CD14-positive monocyte (primary cell): ENCODE data around the gene GPR4. TPM values are rescaled to one million over a fixed set of nuclear protein-coding genes. Genes with fewer than 3 reads are reported as not detected.

Experiments
- DNase-seq, 3 donors: peaks; one replicate each; pipeline ENCODE4 v3.0.0-alpha.2; 2011 to 2022
- H2AFZ ChIP-seq: 2 replicates; pipeline ENCODE4 v1.6.0; 2012; ENCODE audit warnings: mild to moderate bottlenecking, low read depth, low read length, inconsistent platforms; ENCODE audit not compliant: insufficient read depth, poor library complexity, severe bottlenecking
- H3K27ac ChIP-seq, 2 donors: 1 replicate in 1 of 2; 2 replicates in 1 of 2; pipeline ENCODE4 v1.5.1; 2012 to 2013; ENCODE audit warnings: low read length in 2 of 2, control low read depth in 1 of 2, inconsistent platforms in 1 of 2, low read depth in 1 of 2, mild to moderate bottlenecking in 1 of 2
- H3K27me3 ChIP-seq, 2 donors: one replicate each; pipeline versions ENCODE4 v1.6.0 to v1.6.1; 2011 to 2013; ENCODE audit warnings: low read length in 2 of 2; ENCODE audit not compliant: control insufficient read depth in 2 of 2, insufficient read depth in 2 of 2
- H3K36me3 ChIP-seq, 2 donors: replicated peaks in 1 of 2; 1 replicate in 1 of 2; 2 replicates in 1 of 2; pipeline versions ENCODE4 v1.5.1 to v1.6.1; 2012 to 2013; ENCODE audit warnings: low read length in 2 of 2, control low read depth in 1 of 2, inconsistent platforms in 1 of 2, mild to moderate bottlenecking in 1 of 2; ENCODE audit not compliant: insufficient read depth in 2 of 2, control insufficient read depth in 1 of 2
- H3K4me1 ChIP-seq, 2 donors: 1 replicate in 1 of 2; 2 replicates in 1 of 2; pipeline versions ENCODE4 v1.5.1 to v1.6.1; 2012 to 2013; ENCODE audit warnings: low read length in 2 of 2, control low read depth in 1 of 2, inconsistent platforms in 1 of 2, mild to moderate bottlenecking in 1 of 2, moderate library complexity in 1 of 2; ENCODE audit not compliant: insufficient read depth in 2 of 2, control insufficient read depth in 1 of 2
- H3K4me2 ChIP-seq: replicated peaks from 2 replicates; pipeline ENCODE3; 2012; ENCODE audit warnings: low read length, moderate library complexity, mild to moderate bottlenecking; ENCODE audit not compliant: poor library complexity, severe bottlenecking; ENCODE audit errors: extremely low read depth
- H3K4me3 ChIP-seq, 3 experiments: fragments of 200-600 bp in 1 of 3; sonication (generic) in 1 of 3; replicated peaks in 1 of 3; 1 replicate in 2 of 3; 2 replicates in 1 of 3; pipeline ENCODE4 v1.5.1; 2011 to 2013; ENCODE audit warnings: low read length in 3 of 3, mild to moderate bottlenecking in 3 of 3, control low read depth in 2 of 3, low read depth in 2 of 3, inconsistent platforms in 1 of 3, moderate library complexity in 1 of 3
- H3K79me2 ChIP-seq: 2 replicates; pipeline ENCODE4 v1.6.0; 2012; ENCODE audit warnings: mild to moderate bottlenecking, control low read depth, inconsistent platforms, low read length, moderate library complexity; ENCODE audit not compliant: insufficient read depth
- H3K9ac ChIP-seq: 2 replicates; pipeline ENCODE4 v1.6.0; 2017; ENCODE audit warnings: low read length, mild to moderate bottlenecking; ENCODE audit not compliant: insufficient read depth, poor library complexity, severe bottlenecking
- H3K9me3 ChIP-seq, 2 donors: replicated peaks in 1 of 2; 1 replicate in 1 of 2; 2 replicates in 1 of 2; pipeline versions ENCODE4 v1.5.1 to v1.6.1; 2012 to 2013; ENCODE audit warnings: low read length in 2 of 2, control low read depth in 1 of 2; ENCODE audit not compliant: control insufficient read depth in 1 of 2, insufficient read depth in 1 of 2
- H4K20me1 ChIP-seq: 2 replicates; pipeline ENCODE4 v1.6.0; 2012; ENCODE audit warnings: mild to moderate bottlenecking, low read length, control low read depth, moderate library complexity; ENCODE audit not compliant: insufficient read depth
- H3K27ac Mint-ChIP-seq, 7 donors: one replicate each; pipeline ENCODE4 v1.8.0; 2020; ENCODE audit warnings: mild to moderate bottlenecking in 7 of 7, mixed read lengths in 7 of 7, moderate library complexity in 6 of 7, inconsistent platforms in 2 of 7
- H3K27me3 Mint-ChIP-seq, 3 donors: one replicate each; pipeline ENCODE4 v1.8.0; 2021 to 2022; ENCODE audit warnings: low read depth in 3 of 3, mild to moderate bottlenecking in 3 of 3, mixed read lengths in 3 of 3, moderate library complexity in 3 of 3, inconsistent platforms in 1 of 3
- H3K36me3 Mint-ChIP-seq, 2 donors: one replicate each; pipeline ENCODE4 v1.8.0; 2020; ENCODE audit warnings: mixed read lengths in 2 of 2, inconsistent platforms in 1 of 2, mild to moderate bottlenecking in 1 of 2
- H3K4me1 Mint-ChIP-seq: one replicate; pipeline ENCODE4 v1.8.0; 2020; ENCODE audit warnings: mild to moderate bottlenecking, mixed read lengths
- H3K4me3 Mint-ChIP-seq, 2 donors: one replicate each; pipeline ENCODE4 v1.8.0; 2020; ENCODE audit warnings: mild to moderate bottlenecking in 2 of 2, mixed read lengths in 2 of 2, moderate library complexity in 1 of 2
- H3K9me3 Mint-ChIP-seq, 7 donors: one replicate each; pipeline ENCODE4 v1.8.0; 2020 to 2022; ENCODE audit warnings: mixed read lengths in 7 of 7, mild to moderate bottlenecking in 6 of 7, moderate library complexity in 6 of 7, inconsistent platforms in 2 of 7
- WGBS: methylation state at CpG from one replicate; pipeline ENCODE4 v1.1.5; 2013; ENCODE audit warnings: missing lambda C conversion rate; ENCODE audit not compliant: insufficient coverage; 5-methylcytosine and 5-hydroxymethylcytosine counted together
- intact Hi-C, 2 donors: fragments of 100-400 bp; cut with micrococcal nuclease; formaldehyde crosslinking; loops; one replicate each; pipeline versions ENCODE4 v1.15.0 to v1.15.1; 2023
- polyA plus RNA-seq, 3 donors: library from polyadenylated mRNA; depleted of rRNA in 1 of 3; unstranded in 2 of 3; stranded (reverse) in 1 of 3; fragments of 300-500 nt in 2 of 3; fragments of >200 nt in 1 of 3; fragmentation: Illumina TruSeq in 2 of 3; gene quantifications; 1 replicate in 2 of 3; 2 replicates in 1 of 3; pipeline ENCODE4 v1.2.3, GENCODE V29; 2012 to 2021
- TF ChIP-seq, protein P1 (sequence below): fragments of 200-600 bp; IDR thresholded peaks from one replicate; pipeline ENCODE4 v1.8.0; 2022; ENCODE audit warnings: antibody characterized with exemption, mild to moderate bottlenecking

GPR4 gene
- polyA plus RNA-seq, 3 donors = not detected

DNA sequence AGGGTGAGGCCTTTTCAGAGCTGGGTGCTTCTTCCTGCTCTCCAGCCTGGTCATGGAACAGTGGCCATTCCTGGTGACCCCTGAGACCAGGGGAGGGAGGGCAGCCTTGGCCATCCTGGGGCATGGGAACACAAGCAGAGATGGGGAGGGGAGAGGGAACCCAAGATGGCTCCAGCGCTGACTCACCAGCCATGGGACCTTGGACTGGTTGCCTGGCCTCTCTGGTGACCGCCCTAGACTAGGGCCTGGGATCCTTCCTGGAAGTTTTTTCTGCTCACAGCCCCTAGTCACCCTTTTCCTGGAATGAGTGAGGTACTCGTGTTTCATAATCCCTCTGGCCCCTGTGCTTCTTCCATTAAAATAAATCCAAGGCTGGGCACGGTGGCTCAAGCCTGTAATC is 14.1 kb downstream of the GPR4 start:
- Mint-ChIP-seq H3K27ac (no peak overlapping the region), H3K36me3 (peaks cover 0 to 1% of the 10 kb centered on the region in 2 donors), H3K27me3 (peaks cover 17 to 35% (median 32%) of the 10 kb centered on the region in 3 donors), H3K4me1 (peaks cover 21% of the 10 kb centered on the region), H3K9me3 (peaks cover 0 to 2% (median 0%) of the 10 kb centered on the region in 7 donors), H3K4me3 (no peak overlapping the region)
- H2AFZ ChIP-seq = no peak overlapping the region
- no peak overlapping the region for H3K4me3 ChIP-seq
- no peak overlapping the region for H3K4me2 ChIP-seq
- H3K36me3 ChIP-seq = no peaks in the 10 kb centered on the region
- 60% methylated on average over 1 of the region's 4 CpGs for WGBS
- no peaks in the 10 kb centered on the region for H4K20me1 ChIP-seq
- H3K27ac ChIP-seq = no peak overlapping the region
- DNase-seq = peak in 1 of 3 donors; percentile 61
- no peak overlapping the region for H3K9ac ChIP-seq
- peaks cover 16 to 23% of the 10 kb centered on the region in 2 donors for H3K4me1 ChIP-seq
- intact Hi-C loops = loop anchor here (10.0 kb wide), 2 partner anchors 57 to 63 kb away; no protein-coding TSS in a partner anchor
- H3K9me3 ChIP-seq = no peaks in the 10 kb centered on the region
- peaks cover 6% of the 10 kb centered on the region for H3K79me2 ChIP-seq
- peaks cover 0 to 17% of the 10 kb centered on the region in 2 donors for H3K27me3 ChIP-seq
- TF ChIP-seq, protein P1, sequence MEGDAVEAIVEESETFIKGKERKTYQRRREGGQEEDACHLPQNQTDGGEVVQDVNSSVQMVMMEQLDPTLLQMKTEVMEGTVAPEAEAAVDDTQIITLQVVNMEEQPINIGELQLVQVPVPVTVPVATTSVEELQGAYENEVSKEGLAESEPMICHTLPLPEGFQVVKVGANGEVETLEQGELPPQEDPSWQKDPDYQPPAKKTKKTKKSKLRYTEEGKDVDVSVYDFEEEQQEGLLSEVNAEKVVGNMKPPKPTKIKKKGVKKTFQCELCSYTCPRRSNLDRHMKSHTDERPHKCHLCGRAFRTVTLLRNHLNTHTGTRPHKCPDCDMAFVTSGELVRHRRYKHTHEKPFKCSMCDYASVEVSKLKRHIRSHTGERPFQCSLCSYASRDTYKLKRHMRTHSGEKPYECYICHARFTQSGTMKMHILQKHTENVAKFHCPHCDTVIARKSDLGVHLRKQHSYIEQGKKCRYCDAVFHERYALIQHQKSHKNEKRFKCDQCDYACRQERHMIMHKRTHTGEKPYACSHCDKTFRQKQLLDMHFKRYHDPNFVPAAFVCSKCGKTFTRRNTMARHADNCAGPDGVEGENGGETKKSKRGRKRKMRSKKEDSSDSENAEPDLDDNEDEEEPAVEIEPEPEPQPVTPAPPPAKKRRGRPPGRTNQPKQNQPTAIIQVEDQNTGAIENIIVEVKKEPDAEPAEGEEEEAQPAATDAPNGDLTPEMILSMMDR = no peak

DNA sequence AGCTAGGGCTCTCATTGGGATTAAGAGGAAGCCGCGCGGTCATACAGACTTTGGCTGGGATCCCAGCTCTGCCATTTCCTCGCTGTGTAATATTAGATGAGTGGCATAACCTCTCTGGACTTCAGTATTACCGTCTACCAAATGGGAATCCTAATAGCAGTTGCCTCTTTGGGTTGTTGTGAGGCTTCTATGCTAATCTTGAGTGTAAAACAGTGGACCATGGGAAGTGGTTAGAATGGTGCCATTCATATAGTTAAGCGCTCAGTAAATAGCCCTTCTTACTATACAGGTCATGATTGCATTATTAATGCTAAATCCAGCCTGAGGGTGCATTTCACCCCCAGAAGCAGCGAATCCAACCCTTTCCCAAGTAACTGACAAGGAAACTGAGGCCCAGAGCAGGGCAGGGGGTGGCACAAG is 16.8 kb downstream of the GPR4 start:
- H3K4me3 Mint-ChIP-seq = peak overlapping the region; percentile 93 to 94
- H3K27ac Mint-ChIP-seq = peak overlapping the region; percentile 97 to 99 (median 98)
- Histone ChIP-seq H3K9me3 (no peaks in the 10 kb centered on the region), H3K27ac (peak overlapping the region; percentile 95 to 98), H3K27me3 (peaks cover 0 to 4% of the 10 kb centered on the region in 2 donors), H3K4me3 (peak overlapping the region; percentile 46 to 89 (median 87)), H3K9ac (peak overlapping the region; percentile 83), H3K79me2 (peaks cover 19% of the 10 kb centered on the region), H3K36me3 (no peaks in the 10 kb centered on the region), H2AFZ (peak overlapping the region; percentile 65), H4K20me1 (no peaks in the 10 kb centered on the region), H3K4me2 (peak overlapping the region; percentile 71), H3K4me1 (peaks cover 12 to 16% of the 10 kb centered on the region in 2 donors)
- WGBS = 100% methylated on average over 1 of the region's 7 CpGs
- H3K4me1 Mint-ChIP-seq = peaks cover 8% of the 10 kb centered on the region
- intact Hi-C loops = loop anchor here (10.0 kb wide), 2 partner anchors 60 kb away; no protein-coding TSS in a partner anchor
- H3K9me3 Mint-ChIP-seq = peaks cover 0 to 1% (median 0%) of the 10 kb centered on the region in 7 donors
- peaks cover 5 to 12% of the 10 kb centered on the region in 2 donors for H3K36me3 Mint-ChIP-seq
- DNase-seq = no peak
- H3K27me3 Mint-ChIP-seq = peaks cover 2 to 13% (median 12%) of the 10 kb centered on the region in 3 donors
- TF ChIP-seq, protein P1 = no peak
